GM04503 (cell line): Measurements from ENCODE around the gene CDH13.

Experiments
- DNase-seq: peaks from one replicate; pipeline ENCODE4 v3.0.0-alpha.2; 2012; ENCODE audit warnings: low read depth

The CDH13 gene

DNA sequence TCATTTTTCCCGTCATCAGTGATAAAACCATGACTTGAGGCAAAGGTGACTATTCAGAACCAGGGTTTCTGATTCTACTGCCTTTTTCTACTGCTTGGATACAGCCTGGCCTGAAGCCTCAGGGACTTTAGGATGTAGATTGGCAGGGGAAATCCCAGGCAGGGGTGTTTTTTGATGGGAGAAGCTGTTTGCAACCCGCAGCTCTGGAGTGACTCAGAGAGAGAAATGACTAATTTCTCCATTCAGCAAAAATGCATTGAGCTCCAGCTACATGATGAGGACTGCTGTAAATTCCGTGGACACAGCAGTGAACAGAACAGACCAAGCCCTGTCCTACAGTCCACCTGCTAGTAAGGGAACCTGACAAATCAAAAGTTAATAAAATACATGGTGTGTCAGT lies 560.6 kb downstream of the CDH13 start:
- DNase-seq: peak; percentile 45

DNA sequence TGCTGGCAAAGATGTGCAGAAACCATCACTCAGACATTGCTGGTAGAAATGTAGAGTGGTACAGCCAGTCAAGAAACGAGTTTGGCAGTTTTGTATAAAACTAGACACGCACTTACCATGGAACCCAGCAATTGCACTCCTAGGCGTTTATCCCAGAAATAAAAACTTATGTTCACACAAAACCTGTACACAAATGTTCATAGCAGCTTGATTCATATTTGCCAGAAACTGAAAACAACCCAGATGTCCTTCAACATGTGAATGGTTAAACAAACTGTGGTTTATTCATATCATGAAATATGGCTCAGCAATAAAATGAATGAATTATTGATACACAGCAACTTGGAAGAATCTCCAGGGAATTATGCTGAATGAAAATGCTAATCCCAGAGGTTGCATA lies 570.0 kb downstream of the CDH13 start:
- DNase-seq: no peak

DNA sequence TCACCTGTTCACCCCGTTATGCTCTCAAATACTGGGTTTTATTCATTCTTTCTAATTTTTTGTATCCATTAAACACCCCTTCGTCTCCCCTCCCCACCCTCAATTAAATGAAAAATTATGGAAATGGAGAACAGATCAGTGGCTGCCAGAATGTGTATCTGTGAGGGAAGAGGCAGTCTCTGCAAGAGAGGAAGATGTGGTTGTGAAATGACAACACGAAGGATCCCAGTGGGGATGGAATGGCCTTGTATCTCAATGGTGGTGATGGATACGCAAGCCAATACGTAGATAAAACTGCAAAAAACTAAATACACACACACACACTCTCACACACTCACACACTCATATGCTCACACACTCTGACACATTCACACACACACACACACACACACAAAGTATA lies 570.7 kb downstream of the CDH13 start:
- no peak for DNase-seq

DNA sequence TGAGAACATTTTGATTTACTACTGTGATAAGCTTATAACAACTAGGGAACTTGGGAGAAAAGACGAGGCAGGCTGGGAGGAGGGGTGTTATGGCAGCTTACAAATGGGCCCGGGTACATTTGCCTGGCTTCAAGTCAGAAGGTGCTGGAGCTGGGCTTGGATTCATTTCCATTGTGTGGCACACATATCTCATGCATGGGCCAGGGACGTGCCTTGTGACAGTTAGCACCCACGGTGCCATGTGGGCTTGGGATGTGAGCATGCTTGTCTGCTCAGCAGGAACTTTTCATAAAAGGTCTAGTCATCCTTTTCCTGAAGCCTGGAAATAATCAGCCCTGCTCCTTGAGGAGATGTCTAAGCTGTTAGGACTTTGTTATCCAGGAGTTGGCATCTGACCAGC lies 572.2 kb downstream of the CDH13 start:
- DNase-seq: no peak

DNA sequence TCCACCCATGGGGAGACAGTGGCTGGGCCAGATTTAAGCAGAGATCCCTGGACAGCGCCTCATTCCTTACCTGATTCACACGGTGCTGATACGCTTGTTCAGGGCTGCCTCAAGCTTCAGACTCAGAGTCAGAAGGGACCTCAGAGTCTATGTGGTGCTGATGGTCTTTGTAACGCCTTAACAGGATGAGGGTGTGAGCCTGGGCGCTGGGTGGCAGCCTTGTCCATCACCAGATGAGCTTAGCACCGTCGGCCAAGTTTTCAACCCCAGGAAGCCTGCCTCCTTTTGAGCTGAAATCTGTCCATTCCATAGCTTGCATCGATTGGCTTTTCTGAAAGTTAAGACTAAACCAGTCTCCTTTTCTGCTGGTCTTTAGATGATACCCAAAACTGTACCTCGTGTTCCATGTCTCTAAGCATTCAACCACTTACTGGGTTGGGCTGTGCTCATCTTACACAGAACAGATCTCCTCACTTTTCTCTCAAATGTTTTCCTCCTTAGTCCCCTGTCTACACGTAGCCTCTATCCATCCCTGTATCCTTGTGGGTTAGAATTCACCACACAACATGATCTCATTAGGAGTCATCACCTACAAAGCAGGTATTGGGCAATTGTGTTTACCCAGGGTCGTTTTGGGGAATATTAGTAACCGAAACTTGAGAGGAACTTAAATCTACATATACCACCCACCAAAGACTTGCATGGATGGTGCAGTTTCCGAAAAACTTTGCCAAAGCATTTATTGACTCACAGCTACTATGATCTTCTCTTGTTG lies 573.4 kb downstream of the CDH13 start:
- DNase-seq: peak; percentile 2

DNA sequence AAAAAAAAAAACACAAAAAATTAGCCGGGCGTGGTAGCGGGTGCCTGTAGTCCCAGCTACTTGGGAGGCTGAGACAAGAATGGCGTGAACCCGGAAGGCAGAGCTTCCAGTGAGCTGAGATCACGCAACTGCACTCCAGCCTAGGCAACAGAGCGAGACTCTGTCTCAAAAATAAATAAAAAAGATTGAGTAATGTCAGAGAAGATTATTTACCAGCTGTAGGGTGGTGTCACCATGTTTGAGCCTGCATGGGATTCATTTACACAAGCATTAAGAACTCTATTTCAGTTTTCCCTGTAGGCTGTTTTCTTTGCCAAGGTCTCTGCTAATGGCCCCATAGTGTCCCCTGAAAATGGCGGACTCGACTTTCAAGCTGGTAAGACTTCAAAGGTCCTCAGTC lies 575.0 kb downstream of the CDH13 start:
- no peak for DNase-seq

DNA sequence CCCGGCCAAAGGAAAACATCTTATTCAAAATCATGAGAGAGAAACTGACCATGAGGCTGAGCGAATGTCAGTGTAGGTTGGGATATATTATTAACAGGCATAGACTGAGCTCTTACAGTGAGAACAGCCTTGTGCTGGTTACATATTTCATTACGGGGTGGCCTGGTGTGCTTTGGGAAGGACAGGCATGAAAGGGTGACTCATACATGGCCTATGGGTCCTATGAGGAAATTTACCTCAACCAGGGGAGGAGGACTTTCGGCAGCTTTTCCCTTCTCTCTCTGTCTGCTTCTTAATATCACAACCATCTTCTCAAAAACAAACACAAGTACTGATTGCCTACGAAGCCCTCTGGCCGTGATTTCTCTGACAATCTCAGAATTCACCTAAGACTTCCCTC lies 579.1 kb downstream of the CDH13 start:
- no peak for DNase-seq

DNA sequence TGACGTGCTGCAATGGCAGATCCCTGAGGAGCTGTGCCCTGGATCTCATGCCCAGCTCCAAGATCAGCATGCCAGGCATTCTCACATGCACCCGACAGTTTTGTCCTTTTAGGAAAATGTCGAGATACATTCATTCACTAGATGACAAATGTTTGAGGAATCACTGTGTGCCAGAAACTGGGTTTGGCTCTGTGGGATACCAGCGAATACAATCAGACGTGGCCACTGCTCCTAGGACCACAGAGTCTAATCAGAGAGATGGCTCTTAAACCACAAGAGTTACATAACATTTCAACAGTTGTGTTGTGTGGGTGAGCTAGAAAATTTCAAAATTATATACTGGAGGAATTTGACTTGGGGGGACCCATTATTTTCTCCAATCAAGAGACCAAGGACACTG lies 579.7 kb downstream of the CDH13 start:
- no peak for DNase-seq

DNA sequence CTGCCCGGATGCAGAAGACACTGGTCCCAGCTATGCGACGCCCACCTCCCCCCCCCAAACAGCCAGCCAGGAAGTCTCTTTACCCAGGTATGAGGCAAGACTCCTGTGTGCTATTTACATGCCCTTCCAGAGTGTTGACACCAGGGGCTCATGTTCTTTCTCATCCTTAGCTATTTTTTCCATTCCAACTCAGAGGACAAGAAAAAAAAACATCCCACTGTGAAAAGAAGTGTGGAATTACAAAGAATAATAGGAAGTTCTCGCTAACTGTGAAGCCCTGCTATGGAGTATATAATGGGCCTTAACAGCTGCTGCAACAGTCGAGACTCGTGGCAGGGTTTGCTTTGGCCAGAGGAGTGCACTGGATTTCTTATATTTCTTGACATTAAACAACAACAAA lies 584.9 kb downstream of the CDH13 start:
- DNase-seq: no peak

DNA sequence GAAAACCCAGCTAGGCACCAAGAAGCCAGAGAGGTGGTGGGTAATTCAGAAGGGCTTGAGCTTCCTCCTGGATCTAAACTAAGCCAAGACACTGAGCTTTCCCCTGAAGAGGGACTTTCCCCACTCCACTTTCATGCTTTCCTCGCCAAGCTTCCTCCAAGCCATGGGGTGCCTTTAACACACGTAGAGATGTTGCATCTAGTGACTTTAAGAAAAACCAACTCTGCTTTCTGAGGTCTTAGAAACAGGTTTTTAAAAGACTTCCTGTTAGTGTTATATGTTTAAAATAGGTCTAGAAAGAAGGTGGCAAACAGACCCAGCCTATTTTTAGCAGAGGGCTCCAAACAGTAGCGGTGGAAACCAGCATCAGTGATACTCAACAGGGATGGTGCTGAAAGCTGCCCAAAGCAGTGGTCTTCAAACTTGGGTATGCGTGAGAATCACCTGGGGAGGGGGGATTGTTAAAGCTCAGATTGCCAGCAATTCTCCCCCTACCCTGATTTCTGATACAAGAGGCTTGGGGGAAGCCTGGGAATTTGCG lies 585.6 kb downstream of the CDH13 start:
- no peak for DNase-seq

DNA sequence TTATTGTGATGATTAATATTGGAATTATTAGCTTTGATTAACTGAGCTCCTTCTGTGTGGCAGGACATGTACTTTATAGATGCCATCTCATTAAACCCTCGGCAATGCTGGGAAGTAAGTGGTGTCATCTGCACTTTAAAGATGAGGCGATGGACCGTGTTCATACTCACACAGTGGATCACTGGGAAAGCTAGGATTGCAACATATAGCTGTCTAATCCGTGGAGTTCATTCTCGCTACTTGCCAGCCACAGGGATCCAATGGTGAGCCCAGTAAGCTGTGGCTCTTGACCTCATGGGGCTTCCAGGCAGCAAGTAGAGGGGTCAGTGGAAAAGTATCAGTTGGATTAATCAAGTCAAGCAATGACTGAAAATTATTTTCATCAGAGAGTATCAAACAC lies 587.9 kb downstream of the CDH13 start:
- DNase-seq: no peak

DNA sequence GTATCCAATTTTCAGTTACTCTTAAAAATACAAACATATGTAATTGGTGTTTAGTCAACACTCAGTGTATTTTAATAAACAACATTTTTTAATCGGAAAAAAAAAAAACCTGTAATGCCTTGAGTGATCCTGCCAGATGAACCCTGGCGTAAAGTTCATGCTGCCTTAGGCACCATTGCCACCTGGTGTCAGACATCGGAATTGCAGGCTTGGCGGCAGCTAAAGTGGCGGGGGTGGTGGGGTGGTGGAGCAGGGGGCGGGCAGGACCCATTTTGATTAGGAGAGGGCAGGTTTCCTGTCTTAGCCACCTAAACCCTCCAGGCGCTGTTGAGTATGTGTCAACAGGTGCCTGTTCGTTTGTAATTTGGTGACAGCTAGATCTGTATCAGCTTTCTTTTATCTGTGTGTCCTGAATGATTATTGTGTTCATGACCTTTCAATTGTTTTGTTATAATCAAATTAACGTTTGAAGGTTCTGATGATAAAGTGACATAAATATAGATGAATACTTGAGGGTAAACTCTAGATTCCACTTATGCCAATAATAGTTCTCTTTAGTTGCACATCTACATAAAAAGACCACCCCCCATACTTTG lies 588.7 kb downstream of the CDH13 start:
- no peak for DNase-seq

DNA sequence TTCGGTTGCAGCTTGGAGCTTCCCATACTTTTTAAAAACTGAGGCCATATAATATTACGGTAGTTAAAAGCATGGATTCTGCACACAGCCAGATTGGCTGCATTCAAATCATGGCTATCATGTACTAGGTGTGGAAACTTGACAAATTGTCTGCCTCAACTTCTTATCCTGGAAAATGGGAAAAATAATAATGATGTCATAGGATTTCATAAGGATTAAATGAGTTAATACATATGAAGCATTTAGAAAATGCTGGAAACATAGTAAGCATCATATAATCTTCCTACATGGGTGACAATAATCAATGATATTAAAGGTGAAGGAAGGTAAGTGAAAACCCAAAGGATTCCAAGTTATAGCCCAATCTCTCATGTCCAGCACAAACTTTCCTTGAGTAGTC lies 592.5 kb downstream of the CDH13 start:
- no peak for DNase-seq

DNA sequence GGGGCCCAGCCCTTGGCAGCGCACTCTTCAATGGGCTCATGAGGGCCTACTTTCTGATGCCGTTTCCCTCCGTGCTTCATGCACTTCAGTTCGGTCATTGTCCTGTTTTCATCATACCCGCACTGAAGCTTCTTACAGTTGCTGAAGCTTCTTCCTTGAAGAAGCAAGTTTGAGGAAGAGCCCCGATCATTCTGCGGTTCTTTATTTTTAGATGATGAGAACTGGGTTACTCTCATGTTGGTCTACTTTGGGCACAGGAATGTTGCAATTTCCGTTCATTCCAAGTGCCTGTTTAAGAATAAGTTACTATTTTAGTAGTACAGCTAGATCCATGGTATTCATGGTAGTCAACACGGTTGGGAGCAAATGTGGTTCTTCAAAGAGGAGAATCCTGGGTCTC lies 593.3 kb downstream of the CDH13 start:
- no peak for DNase-seq

DNA sequence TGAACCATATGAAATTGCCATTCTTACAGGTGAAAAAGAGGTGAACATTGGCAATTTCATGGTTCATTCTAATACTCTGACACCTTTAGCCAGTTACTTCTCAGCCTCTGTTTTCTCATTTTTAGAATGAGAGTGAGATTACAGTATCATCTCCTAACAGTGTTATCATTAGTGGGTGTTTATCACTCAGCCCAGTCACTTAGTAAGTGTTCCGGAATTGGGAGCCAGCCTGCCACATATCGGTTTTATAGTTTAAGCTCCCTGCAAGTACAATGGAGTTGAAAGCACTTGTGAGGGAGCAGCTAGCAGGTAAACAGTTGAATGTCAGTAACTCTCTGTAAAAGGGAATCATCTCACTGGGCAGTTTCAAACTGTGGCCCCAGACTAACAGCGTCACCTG lies 597.9 kb downstream of the CDH13 start:
- DNase-seq: no peak

DNA sequence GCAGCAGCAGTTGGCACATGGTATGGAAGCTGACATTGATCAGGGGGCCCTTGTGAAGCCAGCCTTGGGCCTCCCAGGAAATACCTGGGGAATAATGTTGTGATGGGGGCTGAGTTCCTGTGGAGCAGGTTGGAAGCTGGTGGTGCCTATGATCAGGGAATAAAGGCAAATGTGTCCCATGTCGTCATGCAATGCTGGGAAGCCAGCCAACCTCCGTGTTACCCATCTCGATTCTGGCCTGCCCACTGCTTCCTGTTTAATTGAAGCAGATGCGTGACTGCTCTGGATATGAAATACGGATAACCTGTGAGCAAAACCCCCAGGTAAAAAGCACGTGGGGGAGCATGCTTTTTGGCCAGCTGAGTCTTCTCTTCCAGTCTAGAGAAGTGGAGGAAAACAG lies 600.6 kb downstream of the CDH13 start:
- DNase-seq: no peak

DNA sequence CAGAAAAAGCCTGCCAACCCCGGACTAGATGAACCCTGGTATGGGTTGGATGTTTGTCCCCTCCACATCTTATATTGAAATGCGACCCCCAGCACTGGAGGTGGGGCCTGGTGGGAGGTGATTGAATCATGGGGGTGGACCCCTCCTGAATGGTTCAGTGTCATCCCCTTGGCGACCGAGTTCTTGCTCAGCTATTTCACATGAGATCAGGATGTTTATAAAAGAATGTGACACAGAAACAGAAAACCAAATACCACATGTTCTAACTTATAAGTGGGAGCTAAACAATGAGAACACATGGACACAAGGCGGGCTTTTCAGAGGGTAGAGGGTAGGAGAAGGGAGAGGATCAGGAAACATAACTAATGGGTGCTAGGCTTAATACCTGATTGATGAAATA lies 605.0 kb downstream of the CDH13 start:
- DNase-seq: no peak

DNA sequence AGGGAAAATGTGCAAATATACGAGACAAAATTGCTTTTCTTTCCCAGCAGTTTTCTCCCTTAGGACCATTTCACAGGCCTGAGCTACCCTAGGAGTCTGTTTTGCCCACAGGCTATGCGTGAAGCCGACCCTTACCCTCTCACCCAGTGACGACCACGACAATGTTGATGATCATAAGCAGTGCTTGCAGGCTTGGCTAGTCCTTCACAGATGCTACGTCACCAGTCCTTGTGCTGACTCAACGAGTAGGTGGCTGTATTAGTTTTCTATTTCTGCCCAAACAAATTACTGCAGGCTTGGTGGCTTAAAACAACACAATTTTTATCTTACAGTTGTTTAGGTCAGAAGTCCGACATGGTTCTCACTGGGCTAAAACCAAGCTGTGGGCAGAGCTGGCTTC lies 606.4 kb downstream of the CDH13 start:
- DNase-seq: no peak

DNA sequence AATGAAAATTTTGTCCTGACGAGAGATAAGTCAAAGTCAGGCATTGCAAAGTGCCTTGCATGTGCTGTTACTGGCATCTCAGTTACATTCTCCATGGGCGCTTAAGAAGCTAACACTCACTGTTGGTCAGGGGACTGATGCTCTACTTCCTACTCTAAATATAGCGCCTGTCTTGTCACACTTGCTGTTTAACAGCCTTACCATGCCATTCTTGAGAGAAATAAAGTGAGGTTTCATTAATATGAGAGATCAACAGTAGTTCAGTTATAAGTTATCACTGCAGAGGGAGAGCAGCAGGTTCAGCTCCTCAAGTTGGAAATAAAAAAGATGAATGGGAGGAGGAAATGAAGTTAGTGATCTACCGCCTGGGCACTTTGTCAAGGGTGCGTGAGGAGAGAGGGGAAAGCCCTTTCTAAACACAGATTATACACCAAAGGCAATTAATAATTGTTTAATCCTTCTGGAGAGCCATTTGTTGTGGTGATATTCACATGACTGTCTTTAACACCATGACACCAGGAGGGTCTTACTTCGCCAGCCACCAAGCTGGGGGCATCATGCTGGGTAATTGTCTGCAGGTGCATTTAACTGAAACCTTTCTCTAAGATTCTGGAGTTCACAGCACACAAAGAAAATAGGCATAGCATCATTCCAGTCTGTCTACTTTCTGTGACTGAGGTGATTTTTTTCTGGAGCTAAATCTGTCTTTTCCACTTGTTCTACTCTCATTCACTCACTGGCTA lies 612.4 kb downstream of the CDH13 start:
- DNase-seq: no peak

DNA sequence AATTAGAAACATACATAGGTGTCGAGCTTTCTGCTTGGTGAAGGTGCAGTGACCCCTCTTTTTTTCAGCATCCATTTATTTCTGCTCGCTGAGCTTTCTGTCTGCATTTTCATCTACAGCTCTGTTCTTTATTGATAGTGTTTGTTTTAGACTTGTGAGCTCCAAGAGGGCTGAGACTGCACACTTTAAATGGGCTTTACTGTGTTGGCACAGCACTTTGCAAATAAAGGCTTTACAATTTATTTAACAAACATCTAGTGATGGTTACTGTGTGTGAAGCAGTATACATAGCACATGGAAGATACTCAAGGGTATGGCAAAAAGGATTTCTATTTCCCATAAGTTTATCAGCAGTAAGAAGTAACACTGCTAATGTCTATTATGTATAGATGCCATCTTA lies 617.3 kb downstream of the CDH13 start:
- no peak for DNase-seq

DNA sequence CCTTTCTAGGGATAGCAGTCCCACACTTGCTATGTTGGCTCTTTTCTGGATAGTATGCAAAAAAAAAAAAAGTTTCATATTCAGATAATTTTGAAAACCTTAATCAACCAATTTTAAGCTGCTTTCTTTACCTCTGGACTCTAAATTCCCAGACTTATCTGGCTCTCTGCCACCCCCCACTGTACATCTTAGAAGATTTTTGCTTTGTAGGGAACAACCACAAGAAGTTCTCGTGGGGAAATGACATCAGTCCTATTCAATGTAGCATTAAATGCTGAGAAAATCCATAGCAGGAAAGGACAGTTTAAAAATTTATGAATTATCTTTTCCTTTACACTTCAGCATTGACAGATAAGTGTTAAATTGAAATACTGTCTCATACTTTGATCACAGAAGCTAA lies 618.3 kb downstream of the CDH13 start:
- DNase-seq: no peak

DNA sequence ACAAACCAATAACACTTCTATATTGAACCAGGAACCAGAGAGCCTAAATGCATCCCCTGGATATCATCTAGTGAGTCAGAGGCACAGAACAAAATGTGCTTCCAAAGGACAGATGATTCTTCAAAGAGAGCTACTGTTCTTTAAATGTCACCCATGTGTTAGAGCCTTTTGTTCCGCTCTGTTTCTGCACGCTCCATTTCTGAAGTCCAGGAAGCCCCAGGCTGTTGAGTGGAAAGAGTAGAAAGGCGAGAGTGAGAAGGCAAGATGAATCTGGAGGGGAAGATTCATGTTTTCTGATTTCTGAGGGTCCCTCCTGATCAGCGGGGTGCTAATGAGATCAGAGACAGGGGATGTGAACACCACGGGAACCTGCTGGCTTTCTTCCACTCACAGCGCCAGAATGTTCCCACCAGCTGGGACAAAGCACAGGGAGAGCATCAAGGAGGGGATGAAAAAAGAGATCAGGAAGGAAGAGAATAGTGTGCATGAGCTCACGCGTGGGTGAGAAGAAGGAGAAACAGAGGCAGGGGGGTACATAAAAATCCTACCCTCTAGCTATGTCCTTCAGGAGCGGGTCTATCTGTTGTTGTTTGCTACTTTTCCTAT lies 621.1 kb downstream of the CDH13 start:
- no peak for DNase-seq
